Measurements from ENCODE around the gene NAT10. TPM values are rescaled to one million over a fixed set of nuclear protein-coding genes. Genes with fewer than 3 reads are reported as not detected.

The NAT10 gene
- total RNA-seq, 1 experiment from 2014 or later: 75.5 TPM

GRCh38 chr11:34148504-34149165, 43.2 kb downstream of the NAT10 start:
- no peak for ATAC-seq
- no peak overlapping the region for H3K27ac Mint-ChIP-seq
- H3K27me3 Mint-ChIP-seq (ENCODE audit: low read depth): no peaks in the 10 kb centered on the region
- DNase-seq (ENCODE audit: low spot score): no peak
- POLR2A ChIA-PET: no interaction called here
- H3K9me3 Mint-ChIP-seq: no peaks in the 10 kb centered on the region
- no peak overlapping the region for H3K4me3 Mint-ChIP-seq
- H3K36me3 Mint-ChIP-seq: peaks cover 43% of the 10 kb centered on the region
- CTCF ChIA-PET: interaction anchor here (1.6 to 7.4 kb wide), 2 partner anchors 26 to 344 kb away, joined by 6 to 55 read pairs; no protein-coding TSS in a partner anchor
- no peaks in the 10 kb centered on the region for H3K4me1 Mint-ChIP-seq
- no peak for TF ChIP-seq FOXP1 (CRISPR knock-in tag; IDR thresholded peaks at IDR 0.05; ENCODE audit: borderline replicate concordance)
- TF ChIP-seq PRRX2 (CRISPR knock-in tag; IDR thresholded peaks at IDR 0.05): no peak
- no peak for TF ChIP-seq CTCF (IDR thresholded peaks at IDR 0.05)
- TF ChIP-seq ATF1 (CRISPR knock-in tag; IDR thresholded peaks at IDR 0.05): no peak
- no peak for TF ChIP-seq TCF7 (CRISPR knock-in tag; IDR thresholded peaks at IDR 0.05; ENCODE audit: low read depth)
- TF ChIP-seq ARID4B (CRISPR knock-in tag; IDR thresholded peaks at IDR 0.05; ENCODE audit: borderline replicate concordance): no peak
- TF ChIP-seq ZBTB21 (CRISPR knock-in tag; IDR thresholded peaks at IDR 0.05; ENCODE audit: borderline replicate concordance): no peak
- no peak for TF ChIP-seq ETV6 (CRISPR knock-in tag; IDR thresholded peaks at IDR 0.05)
- TF ChIP-seq ZNF671 (CRISPR knock-in tag; IDR thresholded peaks at IDR 0.05): no peak
- no peak for TF ChIP-seq FOXK1 (CRISPR knock-in tag; IDR thresholded peaks at IDR 0.05)
- no peak for TF ChIP-seq FOXJ3 (CRISPR knock-in tag; IDR thresholded peaks at IDR 0.05; ENCODE audit: borderline replicate concordance)
- TF ChIP-seq ESRRA (CRISPR knock-in tag; IDR thresholded peaks at IDR 0.05; ENCODE audit: borderline replicate concordance): no peak
- no peak for TF ChIP-seq RELA (CRISPR knock-in tag; IDR thresholded peaks at IDR 0.05; ENCODE audit: borderline replicate concordance)
- no peak for TF ChIP-seq JAZF1 (CRISPR knock-in tag; IDR thresholded peaks at IDR 0.05)
- TF ChIP-seq E2F4 (CRISPR knock-in tag; IDR thresholded peaks at IDR 0.05; ENCODE audit: borderline replicate concordance, low read depth): no peak
- TF ChIP-seq HMGXB4 (CRISPR knock-in tag; IDR thresholded peaks at IDR 0.05): no peak
- TF ChIP-seq ERG (CRISPR knock-in tag; IDR thresholded peaks at IDR 0.05): no peak
- no peak for TF ChIP-seq TEAD4 (CRISPR knock-in tag; IDR thresholded peaks at IDR 0.05)

Measured in WTC11 (cell line).